ENCODE results near the gene RNASEH1.
"Not testable (repeated sequence)": the region's sequence is repeated elsewhere in the genome, so short reads cannot be mapped to it uniquely, and the experiment has no call there.

RNASEH1 gene

GRCh38 chr2:3504741-3505140 lies 53.4 kb downstream of the RNASEH1 start:
- Histone ChIP-seq H3K27ac (ENCODE audit: low read depth, low read length) (no peak overlapping the region), H3K4me1 (ENCODE audit: control insufficient read depth in 5 of 5, insufficient read depth in 5 of 5, low read length in 5 of 5) (peaks cover 0 to 2% (median 0%) of the 10 kb centered on the region in 5 donors), H3K9ac (ENCODE audit: low read length in 5 of 5) (no peak overlapping the region), H3K36me3 (ENCODE audit: control insufficient read depth in 5 of 5, insufficient read depth in 5 of 5, low read length in 5 of 5) (peaks cover 13 to 52% (median 37%) of the 10 kb centered on the region in 5 donors), H3K27me3 (ENCODE audit: control insufficient read depth in 5 of 5, insufficient read depth in 4 of 5, low read length in 5 of 5) (no peaks in the 10 kb centered on the region), H3K4me3 (ENCODE audit: low read depth in 1 of 5, low read length in 5 of 5) (no peak overlapping the region), H3K9me3 (ENCODE audit: control insufficient read depth in 5 of 5, low read length in 5 of 5) (no peaks in the 10 kb centered on the region)

GRCh38 chr2:3503483-3503882 lies 54.6 kb downstream of the RNASEH1 start:
- Histone ChIP-seq H3K9me3 (ENCODE audit: control insufficient read depth in 5 of 5, low read length in 5 of 5) (no peaks in the 10 kb centered on the region), H3K27me3 (ENCODE audit: control insufficient read depth in 5 of 5, insufficient read depth in 4 of 5, low read length in 5 of 5) (no peaks in the 10 kb centered on the region), H3K4me3 (ENCODE audit: low read depth in 1 of 5, low read length in 5 of 5) (no peak overlapping the region), H3K4me1 (ENCODE audit: control insufficient read depth in 5 of 5, insufficient read depth in 5 of 5, low read length in 5 of 5) (peaks cover 0 to 2% (median 0%) of the 10 kb centered on the region in 5 donors), H3K9ac (ENCODE audit: low read length in 5 of 5) (no peak overlapping the region), H3K36me3 (ENCODE audit: control insufficient read depth in 5 of 5, insufficient read depth in 5 of 5, low read length in 5 of 5) (peaks cover 13 to 64% (median 49%) of the 10 kb centered on the region in 5 donors), H3K27ac (ENCODE audit: low read depth, low read length) (no peak overlapping the region)

DNA sequence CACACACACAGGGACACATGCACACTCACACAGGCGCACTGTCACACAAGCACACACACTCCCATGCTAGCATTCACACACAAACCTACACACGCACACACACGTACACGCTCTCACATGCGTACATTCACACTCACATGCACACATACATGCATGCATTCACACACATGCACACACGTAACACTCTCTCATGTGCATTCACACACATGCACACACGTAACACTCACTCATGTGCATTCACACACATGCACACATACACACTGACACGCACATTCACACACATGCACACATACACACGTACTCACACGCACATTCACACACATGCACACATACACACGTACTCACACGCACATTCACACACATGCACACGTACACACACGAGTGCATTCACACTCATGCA lies 55.1 kb downstream of the RNASEH1 start:
- no peaks in the 10 kb centered on the region for H3K27me3 ChIP-seq (ENCODE audit: control insufficient read depth in 5 of 5, insufficient read depth in 4 of 5, low read length in 5 of 5)
- H3K4me1 ChIP-seq (ENCODE audit: control insufficient read depth in 5 of 5, insufficient read depth in 5 of 5, low read length in 5 of 5) = peaks cover 0 to 2% (median 0%) of the 10 kb centered on the region in 5 donors
- H3K9ac ChIP-seq (ENCODE audit: low read length in 5 of 5) = no peak overlapping the region
- H3K27ac ChIP-seq (ENCODE audit: low read depth, low read length) = no peak overlapping the region
- peaks cover 15 to 69% (median 54%) of the 10 kb centered on the region in 5 donors for H3K36me3 ChIP-seq (ENCODE audit: control insufficient read depth in 5 of 5, insufficient read depth in 5 of 5, low read length in 5 of 5)
- H3K4me3 ChIP-seq (ENCODE audit: low read depth in 1 of 5, low read length in 5 of 5) = no peak overlapping the region
- H3K9me3 ChIP-seq (ENCODE audit: control insufficient read depth in 5 of 5, low read length in 5 of 5) = no peaks in the 10 kb centered on the region

GRCh38 chr2:3500326-3500899 lies 57.7 kb downstream of the RNASEH1 start:
- H3K9ac ChIP-seq (ENCODE audit: low read length in 5 of 5) = no peak overlapping the region
- H3K27me3 ChIP-seq (ENCODE audit: control insufficient read depth in 5 of 5, insufficient read depth in 4 of 5, low read length in 5 of 5) = no peaks in the 10 kb centered on the region
- no peak overlapping the region for H3K27ac ChIP-seq (ENCODE audit: low read depth, low read length)
- H3K9me3 ChIP-seq (ENCODE audit: control insufficient read depth in 5 of 5, low read length in 5 of 5) = no peaks in the 10 kb centered on the region
- H3K4me1 ChIP-seq (ENCODE audit: control insufficient read depth in 5 of 5, insufficient read depth in 5 of 5, low read length in 5 of 5) = peaks cover 0 to 2% (median 0%) of the 10 kb centered on the region in 5 donors
- peaks cover 18 to 87% (median 75%) of the 10 kb centered on the region in 5 donors for H3K36me3 ChIP-seq (ENCODE audit: control insufficient read depth in 5 of 5, insufficient read depth in 5 of 5, low read length in 5 of 5)
- H3K4me3 ChIP-seq (ENCODE audit: low read depth in 1 of 5, low read length in 5 of 5) = no peak overlapping the region

- Histone ChIP-seq H3K27ac (ENCODE audit: low read depth, low read length) (no peak overlapping the region), H3K9ac (ENCODE audit: low read length in 5 of 5) (no peak overlapping the region), H3K9me3 (ENCODE audit: control insufficient read depth in 5 of 5, low read length in 5 of 5) (no peaks in the 10 kb centered on the region), H3K27me3 (ENCODE audit: control insufficient read depth in 5 of 5, insufficient read depth in 4 of 5, low read length in 5 of 5) (no peaks in the 10 kb centered on the region), H3K36me3 (ENCODE audit: control insufficient read depth in 5 of 5, insufficient read depth in 5 of 5, low read length in 5 of 5) (peaks cover 10 to 78% (median 68%) of the 10 kb centered on the region in 5 donors), H3K4me3 (ENCODE audit: low read depth in 1 of 5, low read length in 5 of 5) (no peak overlapping the region), H3K4me1 (ENCODE audit: control insufficient read depth in 5 of 5, insufficient read depth in 5 of 5, low read length in 5 of 5) (peaks cover 0 to 4% (median 2%) of the 10 kb centered on the region in 5 donors)
Measured at GRCh38 chr2:3498783-3499394, 59.2 kb downstream of the RNASEH1 start.

DNA sequence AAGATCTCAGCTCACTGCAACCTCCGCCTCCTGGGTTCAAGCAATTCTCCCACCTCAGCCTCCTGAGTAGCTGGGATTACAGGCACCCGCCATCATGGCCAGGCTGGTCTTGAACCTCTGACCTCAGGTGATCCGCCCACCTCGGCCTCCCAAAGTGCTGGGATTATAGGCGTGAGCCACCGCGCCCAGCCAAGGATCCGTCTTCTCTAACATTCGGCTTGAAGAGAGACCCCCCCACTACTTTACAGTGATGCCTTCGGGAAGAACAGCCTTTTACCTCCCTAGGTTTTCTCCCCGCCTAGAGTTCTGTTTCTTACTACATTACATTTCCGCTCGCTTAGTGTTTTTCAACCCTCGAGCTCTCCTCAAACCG lies 61.4 kb downstream of the RNASEH1 start:
- not testable (repeated sequence) for H3K9ac ChIP-seq (ENCODE audit: low read length in 5 of 5); H3K9me3 ChIP-seq (ENCODE audit: control insufficient read depth in 5 of 5, low read length in 5 of 5); H3K27ac ChIP-seq (ENCODE audit: low read depth, low read length); H3K27me3 ChIP-seq (ENCODE audit: control insufficient read depth in 5 of 5, insufficient read depth in 4 of 5, low read length in 5 of 5); H3K4me3 ChIP-seq (ENCODE audit: low read depth in 1 of 5, low read length in 5 of 5)
- peaks cover 0 to 12% (median 8%) of the 10 kb centered on the region in 5 donors for H3K4me1 ChIP-seq (ENCODE audit: control insufficient read depth in 5 of 5, insufficient read depth in 5 of 5, low read length in 5 of 5)
- H3K36me3 ChIP-seq (ENCODE audit: control insufficient read depth in 5 of 5, insufficient read depth in 5 of 5, low read length in 5 of 5) = peaks cover 10 to 64% (median 54%) of the 10 kb centered on the region in 5 donors

All from subcutaneous abdominal adipose tissue (tissue), 5 donors.